H1 (cell line): Measurements from ENCODE around the gene DGKD. TPM values are rescaled to one million over a fixed set of nuclear protein-coding genes. Genes with fewer than 3 reads are reported as not detected.

Experiments used
- TAF7 ChIP-seq: optimal IDR thresholded peaks from 2 replicates; pipeline ENCODE3; 2011; ENCODE audit warnings: low read depth, mild to moderate bottlenecking, inconsistent platforms, low read length, moderate library complexity, borderline replicate concordance
- polyA plus RNA-seq, 7 experiments: library from polyadenylated mRNA; depleted of rRNA in 3 of 7; stranded (reverse) in 5 of 7; unstranded in 2 of 7; fragments of >200 nt in 5 of 7; fragments of 200-250 nt in 2 of 7; gene quantifications; 1 replicate in 5 of 7; 2 replicates in 1 of 7; 4 replicates in 1 of 7; pipeline versions ENCODE4 v1.2.1 to v1.2.3, GENCODE V29; 2011 to 2013; ENCODE audit warnings: missing spikeins in 2 of 7, mixed read lengths in 2 of 7
- total RNA-seq: library from RNA; stranded (reverse); fragmentation: NEBNext Ultra II Directional; extraction: Animal tissue kit (Norgen Biotek cat#: 25700); gene quantifications from 2 replicates; pipeline ENCODE4 v1.2.1, GENCODE V29; 2021

DGKD gene
- total and polyA plus RNA-seq, 2 of the 8 experiments (the other 6 are each of a cell fraction or from before 2014, with no cell fraction given), result 7.7 to 30.9 TPM

GRCh38 chr2:233448575-233448974 is 94.3 kb downstream of the DGKD start (continued):
- TF ChIP-seq TAF7, result no peak
- TF ChIP-seq, all 59 proteins: peak for 0
